H9 (cell line): ENCODE measurements around the gene KEL. TPM values are rescaled to one million over a fixed set of nuclear protein-coding genes. Genes with fewer than 3 reads are reported as not detected.

ENCODE experiments used
- DNase-seq: peaks from one replicate; pipeline ENCODE4 v3.0.0-alpha.2; 2017
- H2AFZ ChIP-seq: one replicate; pipeline ENCODE4 v1.6.1; 2013; ENCODE audit warnings: mild to moderate bottlenecking, low read length, control low read depth, moderate library complexity
- H2AK5ac ChIP-seq: 2 replicates; pipeline ENCODE4 v1.6.1; 2013; ENCODE audit warnings: low read length, control low read depth, mixed read lengths; ENCODE audit not compliant: insufficient read length
- H2BK120ac ChIP-seq: one replicate; pipeline ENCODE4 v1.6.1; 2013; ENCODE audit warnings: low read depth, mild to moderate bottlenecking, low read length, control low read depth, inconsistent platforms; ENCODE audit not compliant: poor library complexity, severe bottlenecking
- H2BK12ac ChIP-seq: 2 replicates; pipeline ENCODE4 v1.6.1; 2013; ENCODE audit warnings: low read length, control low read depth, mixed read lengths, low read depth; ENCODE audit not compliant: insufficient read length
- H2BK15ac ChIP-seq: 2 replicates; pipeline ENCODE4 v1.6.1; 2013; ENCODE audit warnings: low read depth, low read length, control low read depth
- H2BK20ac ChIP-seq: one replicate; pipeline ENCODE4 v1.6.1; 2013; ENCODE audit warnings: low read depth, mild to moderate bottlenecking, low read length, control low read depth, inconsistent platforms; ENCODE audit not compliant: poor library complexity, severe bottlenecking
- H2BK5ac ChIP-seq: 2 replicates; pipeline ENCODE4 v1.6.1; 2013; ENCODE audit warnings: low read length, control low read depth, mixed read lengths; ENCODE audit not compliant: insufficient read length
- H3K14ac ChIP-seq: 2 replicates; pipeline ENCODE4 v1.6.1; 2013; ENCODE audit warnings: low read length, control low read depth; ENCODE audit not compliant: insufficient read depth
- H3K18ac ChIP-seq: 2 replicates; pipeline ENCODE4 v1.6.1; 2013; ENCODE audit warnings: low read depth, mild to moderate bottlenecking, mixed read lengths, low read length, control low read depth; ENCODE audit not compliant: insufficient read length
- H3K23ac ChIP-seq: 2 replicates; pipeline ENCODE4 v1.6.1; 2013; ENCODE audit warnings: low read length, control low read depth, mixed read lengths, low read depth; ENCODE audit not compliant: insufficient read length
- H3K23me2 ChIP-seq: 2 replicates; pipeline ENCODE4 v1.6.1; 2013; ENCODE audit warnings: low read depth, mild to moderate bottlenecking, mixed read lengths, low read length, control low read depth; ENCODE audit not compliant: insufficient read length, poor library complexity, severe bottlenecking
- H3K27ac ChIP-seq: 2 replicates; pipeline ENCODE4 v1.5.1; 2013; ENCODE audit warnings: low read length, control low read depth, mixed read lengths, low read depth; ENCODE audit not compliant: insufficient read length
- H3K27me3 ChIP-seq: 2 replicates; pipeline ENCODE4 v1.6.1; 2013; ENCODE audit warnings: low read length, control low read depth, inconsistent platforms; ENCODE audit not compliant: insufficient read depth
- H3K4ac ChIP-seq: 2 replicates; pipeline ENCODE4 v1.6.1; 2013; ENCODE audit warnings: low read depth, mild to moderate bottlenecking, control low read depth, inconsistent platforms, low read length, moderate library complexity
- H3K4me1 ChIP-seq: 2 replicates; pipeline ENCODE4 v1.6.1; 2013; ENCODE audit warnings: low read length, control low read depth, inconsistent platforms; ENCODE audit not compliant: insufficient read depth
- H3K4me2 ChIP-seq: 2 replicates; pipeline ENCODE4 v1.6.1; 2013; ENCODE audit warnings: low read length, control low read depth, mixed read lengths; ENCODE audit not compliant: insufficient read length, insufficient read depth
- H3K56ac ChIP-seq: 2 replicates; pipeline ENCODE4 v1.6.1; 2013; ENCODE audit warnings: low read depth, mild to moderate bottlenecking, mixed read lengths, low read length, control low read depth; ENCODE audit not compliant: insufficient read length
- H3K79me1 ChIP-seq: 2 replicates; pipeline ENCODE4 v1.6.1; 2013; ENCODE audit warnings: low read depth, mild to moderate bottlenecking, moderate library complexity, low read length, control low read depth, inconsistent platforms; ENCODE audit not compliant: insufficient read depth, poor library complexity, severe bottlenecking
- H3K79me2 ChIP-seq: 2 replicates; pipeline ENCODE4 v1.6.1; 2013; ENCODE audit warnings: low read length, control low read depth, inconsistent platforms; ENCODE audit not compliant: insufficient read depth
- H3K9ac ChIP-seq: 2 replicates; pipeline ENCODE4 v1.6.1; 2013; ENCODE audit warnings: low read length, control low read depth, mixed read lengths; ENCODE audit not compliant: insufficient read length; ENCODE audit errors: extremely low read depth
- H3K9me3 ChIP-seq: one replicate; pipeline ENCODE4 v1.6.1; 2013; ENCODE audit warnings: low read depth, low read length, inconsistent platforms; ENCODE audit not compliant: control insufficient read depth
- H3T11ph ChIP-seq: one replicate; pipeline ENCODE4 v1.6.1; 2013; ENCODE audit warnings: mild to moderate bottlenecking, low read length, control low read depth, inconsistent platforms
- H4K20me1 ChIP-seq: one replicate; pipeline ENCODE4 v1.6.1; 2013; ENCODE audit not compliant: control insufficient read depth, insufficient read length, insufficient read depth
- H4K5ac ChIP-seq: 2 replicates; pipeline ENCODE4 v1.6.1; 2013; ENCODE audit warnings: low read depth, mild to moderate bottlenecking, mixed read lengths, low read length, control low read depth; ENCODE audit not compliant: insufficient read length
- H4K8ac ChIP-seq: replicated peaks from 2 replicates; pipeline ENCODE4 v1.6.1; 2013; ENCODE audit warnings: low read length, control low read depth, mixed read lengths, low read depth; ENCODE audit not compliant: insufficient read length
- H4K91ac ChIP-seq: 2 replicates; pipeline ENCODE4 v1.6.1; 2013; ENCODE audit warnings: low read depth, mild to moderate bottlenecking, moderate library complexity, mixed read lengths, low read length, control low read depth; ENCODE audit not compliant: insufficient read length
- H3K27ac Mint-ChIP-seq, 3 experiments: 2 replicates in 2 of 3; 3 replicates in 1 of 3; pipeline ENCODE4 v1.8.0; 2020 to 2021; ENCODE audit warnings: mixed read lengths in 3 of 3, mild to moderate bottlenecking in 1 of 3, moderate library complexity in 1 of 3
- H3K27me3 Mint-ChIP-seq: 2 replicates; pipeline ENCODE4 v1.8.0; 2021; ENCODE audit warnings: low read depth, mild to moderate bottlenecking, moderate library complexity, mixed read lengths
- H3K36me3 Mint-ChIP-seq, 3 experiments: 2 replicates in 2 of 3; 3 replicates in 1 of 3; pipeline ENCODE4 v1.8.0; 2020 to 2021; ENCODE audit warnings: low read depth in 3 of 3, mixed read lengths in 3 of 3; ENCODE audit not compliant: insufficient read depth in 1 of 3
- H3K4me1 Mint-ChIP-seq, 2 experiments: 2 replicates each; pipeline ENCODE4 v1.8.0; 2020; ENCODE audit warnings: mixed read lengths in 2 of 2
- H3K4me3 Mint-ChIP-seq, 2 experiments: 2 replicates in 1 of 2; 3 replicates in 1 of 2; pipeline ENCODE4 v1.8.0; 2020 to 2021; ENCODE audit warnings: mild to moderate bottlenecking in 2 of 2, mixed read lengths in 2 of 2, moderate library complexity in 1 of 2
- H3K9me3 Mint-ChIP-seq, 2 experiments: 2 replicates in 1 of 2; 3 replicates in 1 of 2; pipeline ENCODE4 v1.8.0; 2020; ENCODE audit warnings: mild to moderate bottlenecking in 2 of 2, mixed read lengths in 2 of 2, moderate library complexity in 1 of 2
- WGBS: extraction: QIAGEN DNeasy Blood & Tissue Kit; methylation state at CpG from one replicate; pipeline ENCODE4 v1.1.7; 2013; ENCODE audit warnings: missing lambda C conversion rate, low lambda C conversion rate, mixed read lengths; ENCODE audit not compliant: insufficient read length; ENCODE audit errors: extremely low coverage; 5-methylcytosine and 5-hydroxymethylcytosine counted together
- total RNA-seq: library from RNA; stranded (reverse); gene quantifications from 2 replicates; pipeline ENCODE4 v1.2.1, GENCODE V29; 2021
- TF ChIP-seq, protein P1 (sequence below): fragments of 200-600 bp; sonication (generic); conservative IDR thresholded peaks from 3 replicates; pipeline ENCODE4 v1.8.0; 2021; ENCODE audit warnings: antibody characterized with exemption, mild to moderate bottlenecking

The KEL gene
- total RNA-seq, 1 experiment from 2014 or later, result 1.5 TPM

GRCh38 chr7:142992427-142992826 is 30.3 kb upstream of the KEL start:
- TF ChIP-seq, protein P1, sequence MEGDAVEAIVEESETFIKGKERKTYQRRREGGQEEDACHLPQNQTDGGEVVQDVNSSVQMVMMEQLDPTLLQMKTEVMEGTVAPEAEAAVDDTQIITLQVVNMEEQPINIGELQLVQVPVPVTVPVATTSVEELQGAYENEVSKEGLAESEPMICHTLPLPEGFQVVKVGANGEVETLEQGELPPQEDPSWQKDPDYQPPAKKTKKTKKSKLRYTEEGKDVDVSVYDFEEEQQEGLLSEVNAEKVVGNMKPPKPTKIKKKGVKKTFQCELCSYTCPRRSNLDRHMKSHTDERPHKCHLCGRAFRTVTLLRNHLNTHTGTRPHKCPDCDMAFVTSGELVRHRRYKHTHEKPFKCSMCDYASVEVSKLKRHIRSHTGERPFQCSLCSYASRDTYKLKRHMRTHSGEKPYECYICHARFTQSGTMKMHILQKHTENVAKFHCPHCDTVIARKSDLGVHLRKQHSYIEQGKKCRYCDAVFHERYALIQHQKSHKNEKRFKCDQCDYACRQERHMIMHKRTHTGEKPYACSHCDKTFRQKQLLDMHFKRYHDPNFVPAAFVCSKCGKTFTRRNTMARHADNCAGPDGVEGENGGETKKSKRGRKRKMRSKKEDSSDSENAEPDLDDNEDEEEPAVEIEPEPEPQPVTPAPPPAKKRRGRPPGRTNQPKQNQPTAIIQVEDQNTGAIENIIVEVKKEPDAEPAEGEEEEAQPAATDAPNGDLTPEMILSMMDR, result no peak
- peak overlapping the region; percentile 22 for H2AFZ ChIP-seq
- no peaks in the 10 kb centered on the region for H3K79me2 ChIP-seq
- no peak overlapping the region for H4K8ac ChIP-seq
- H2BK20ac ChIP-seq, result no peak overlapping the region
- H3K18ac ChIP-seq, result no peak overlapping the region
- H4K20me1 ChIP-seq, result no peaks in the 10 kb centered on the region
- no peak overlapping the region for H3K9ac ChIP-seq
- Mint-ChIP-seq H3K9me3 (peaks cover 7 to 9% of the 10 kb centered on the region in 2 experiments; a peak in 4 of 5 replicates), H3K27ac (no peak overlapping the region), H3K27me3 (no peaks in the 10 kb centered on the region), H3K36me3 (no peaks in the 10 kb centered on the region; a peak in 2 of 7 replicates), H3K4me3 (no peak overlapping the region), H3K4me1 (no peaks in the 10 kb centered on the region)
- no peak overlapping the region for H4K91ac ChIP-seq
- no peak overlapping the region for H3K4me2 ChIP-seq
- H3K9me3 ChIP-seq, result no peaks in the 10 kb centered on the region
- H2BK15ac ChIP-seq, result no peak overlapping the region
- H4K5ac ChIP-seq, result no peak overlapping the region
- no peaks in the 10 kb centered on the region; the same call in 1 of the 2 replicates for H3K4me1 ChIP-seq
- H3K56ac ChIP-seq, result no peak overlapping the region
- no peak overlapping the region for H2BK5ac ChIP-seq
- no peak overlapping the region for H3K23ac ChIP-seq
- H3K14ac ChIP-seq, result no peak overlapping the region
- H3K23me2 ChIP-seq, result no peaks in the 10 kb centered on the region
- DNase-seq, result no peak
- no CpG with 5 or more reads among the region's 3 CpGs for WGBS
- no peak overlapping the region for H2AK5ac ChIP-seq
- H3K79me1 ChIP-seq, result no peaks in the 10 kb centered on the region
- H2BK120ac ChIP-seq, result no peak overlapping the region
- H3K4ac ChIP-seq, result no peak overlapping the region
- H3K27ac ChIP-seq, result no peak overlapping the region
- H3T11ph ChIP-seq, result no peak overlapping the region
- no peaks in the 10 kb centered on the region; the same call in 1 of the 2 replicates for H3K27me3 ChIP-seq
- no peak overlapping the region for H2BK12ac ChIP-seq
